ENCODE results near the gene ARIH2. TPM values are rescaled to one million over a fixed set of nuclear protein-coding genes. Genes with fewer than 3 reads are reported as not detected.

ARIH2 gene
- polyA plus RNA-seq, 1 donor from 2014 or later = 153 TPM

- Histone ChIP-seq H2AFZ (ENCODE audit: low read depth, low read length) (no peak overlapping the region), H3K79me2 (replicated peaks; ENCODE audit: insufficient read depth, low read length) (no peaks in the 10 kb centered on the region), H3K27ac (ENCODE audit: low read length) (peak overlapping the region; percentile 80), H3K4me2 (ENCODE audit: low read length) (peak overlapping the region; percentile 23), H3K4me3 (ENCODE audit: low read length) (peak overlapping the region; percentile 54), H3K9me2 (ENCODE audit: insufficient read depth, low read length) (no peaks in the 10 kb centered on the region), H3K27me3 (ENCODE audit: insufficient read depth, low read depth, low read length) (no peaks in the 10 kb centered on the region), H3K36me3 (ENCODE audit: insufficient read depth, low read length) (no peaks in the 10 kb centered on the region), H3K9ac (ENCODE audit: low read length) (peak overlapping the region; percentile 46), H3K9me3 (ENCODE audit: low read length) (no peaks in the 10 kb centered on the region), H3F3A (ENCODE audit: insufficient read depth, low read length, poor library complexity, severe bottlenecking) (no peaks in the 10 kb centered on the region), H4K20me1 (ENCODE audit: insufficient read depth) (no peaks in the 10 kb centered on the region)
- TF ChIP-seq CTCF (IDR thresholded peaks at IDR 0.05; ENCODE audit: poor library complexity, severe bottlenecking) (no peak), EP300 (conservative IDR thresholded peaks at IDR 0.05; ENCODE audit: poor library complexity, severe bottlenecking) (no peak), MXI1 (conservative IDR thresholded peaks at IDR 0.05; ENCODE audit: poor library complexity, severe bottlenecking) (peak; percentile 54), EZH2 (IDR thresholded peaks at IDR 0.05; ENCODE audit: borderline replicate concordance, insufficient read depth, low read length, poor library complexity, severe bottlenecking) (no peak)
These were observed 79.3 kb downstream of the ARIH2 start for GRCh38 chr3:48997714-48998637.

GRCh38 chr3:48999085-48999858 lies 80.6 kb downstream of the ARIH2 start:
- TF ChIP-seq TAF1 (IDR thresholded peaks at IDR 0.05; ENCODE audit: low read depth) (no peak), CTCF (IDR thresholded peaks at IDR 0.05; ENCODE audit: poor library complexity, severe bottlenecking) (no peak), EP300 (conservative IDR thresholded peaks at IDR 0.05; ENCODE audit: poor library complexity, severe bottlenecking) (no peak), EZH2 (IDR thresholded peaks at IDR 0.05; ENCODE audit: borderline replicate concordance, insufficient read depth, low read length, poor library complexity, severe bottlenecking) (no peak), RAD21 (conservative IDR thresholded peaks at IDR 0.05) (no peak), MXI1 (conservative IDR thresholded peaks at IDR 0.05; ENCODE audit: poor library complexity, severe bottlenecking) (no peak), POLR2AphosphoS5 (IDR thresholded peaks at IDR 0.05) (no peak), REST (IDR thresholded peaks at IDR 0.05; ENCODE audit: borderline replicate concordance) (no peak), SMC3 (conservative IDR thresholded peaks at IDR 0.05; ENCODE audit: poor library complexity) (no peak)
- H3K36me3 ChIP-seq (ENCODE audit: insufficient read depth, low read length) = no peaks in the 10 kb centered on the region
- no peak overlapping the region for H3K4me3 ChIP-seq (ENCODE audit: low read length)
- no peak overlapping the region for H2AFZ ChIP-seq (ENCODE audit: low read depth, low read length)
- H3K4me2 ChIP-seq (ENCODE audit: low read length) = no peak overlapping the region
- H3K9ac ChIP-seq (ENCODE audit: low read length) = no peak overlapping the region
- no peaks in the 10 kb centered on the region for H3K9me2 ChIP-seq (ENCODE audit: insufficient read depth, low read length)
- H3K9me3 ChIP-seq (ENCODE audit: low read length) = no peaks in the 10 kb centered on the region
- no peaks in the 10 kb centered on the region for H3K79me2 ChIP-seq (replicated peaks; ENCODE audit: insufficient read depth, low read length)
- H3K27me3 ChIP-seq (ENCODE audit: insufficient read depth, low read depth, low read length) = no peaks in the 10 kb centered on the region
- H3F3A ChIP-seq (ENCODE audit: insufficient read depth, low read length, poor library complexity, severe bottlenecking) = no peaks in the 10 kb centered on the region
- H4K20me1 ChIP-seq (ENCODE audit: insufficient read depth) = no peaks in the 10 kb centered on the region
- H3K27ac ChIP-seq (ENCODE audit: low read length) = peak overlapping the region; percentile 80
